ENCODE results near the gene GPR161.
A peak's percentile ranks its signal among the peaks of the same experiment; 100 is the strongest.
"Not testable (repeated sequence)": the region's sequence is repeated elsewhere in the genome, so short reads cannot be mapped to it uniquely, and the experiment has no call there.

Gene GPR161

GRCh38 chr1:168136709-168137514 lies at the start of gene GPR161:
TSS of gene GPR161 (minus strand) at chr1:168136930. CDS start at chr1:168104850, 32,080 bp downstream.
- Histone ChIP-seq H3K36me3 (ENCODE audit: control insufficient read depth, low read depth, low read length) (no peaks in the 10 kb centered on the region), H3K4me1 (ENCODE audit: control insufficient read depth, low read depth, low read length) (peaks cover 12% of the 10 kb centered on the region), H3K9me3 (ENCODE audit: control insufficient read depth, low read depth, low read length) (no peaks in the 10 kb centered on the region), H3K9ac (ENCODE audit: low read length) (peak within 1 kb of the TSS; percentile 78), H3K27me3 (ENCODE audit: control insufficient read depth, insufficient read depth, low read length) (peaks cover 31% of the 10 kb centered on the region), H3K4me3 (ENCODE audit: low read length) (peak within 1 kb of the TSS; percentile 95), H3K27ac (ENCODE audit: low read length) (no peak within 1 kb of the TSS)

- H3K9me3 ChIP-seq (ENCODE audit: control insufficient read depth, low read depth, low read length); H3K36me3 ChIP-seq (ENCODE audit: control insufficient read depth, low read depth, low read length); H3K27me3 ChIP-seq (ENCODE audit: control insufficient read depth, insufficient read depth, low read length); H3K9ac ChIP-seq (ENCODE audit: low read length); H3K4me3 ChIP-seq (ENCODE audit: low read length); H3K27ac ChIP-seq (ENCODE audit: low read length): not testable (repeated sequence)
- H3K4me1 ChIP-seq (ENCODE audit: control insufficient read depth, low read depth, low read length), result peaks cover 14% of the 10 kb centered on the region
Observed at GRCh38 chr1:168181063-168181720, 44.5 kb upstream of the GPR161 start.

GRCh38 chr1:168180148-168180524 lies 43.4 kb upstream of the GPR161 start:
- Histone ChIP-seq H3K27me3 (ENCODE audit: control insufficient read depth, insufficient read depth, low read length) (no peaks in the 10 kb centered on the region), H3K4me1 (ENCODE audit: control insufficient read depth, low read depth, low read length) (peaks cover 14% of the 10 kb centered on the region), H3K36me3 (ENCODE audit: control insufficient read depth, low read depth, low read length) (no peaks in the 10 kb centered on the region), H3K9me3 (ENCODE audit: control insufficient read depth, low read depth, low read length) (no peaks in the 10 kb centered on the region), H3K9ac (ENCODE audit: low read length) (peak overlapping the region; percentile 70), H3K4me3 (ENCODE audit: low read length) (peak overlapping the region; percentile 92), H3K27ac (ENCODE audit: low read length) (no peak overlapping the region)

- Histone ChIP-seq H3K27me3 (ENCODE audit: control insufficient read depth, insufficient read depth, low read length) (no peaks in the 10 kb centered on the region), H3K4me3 (ENCODE audit: low read length) (peak overlapping the region; percentile 92), H3K9ac (ENCODE audit: low read length) (peak overlapping the region; percentile 70), H3K36me3 (ENCODE audit: control insufficient read depth, low read depth, low read length) (no peaks in the 10 kb centered on the region), H3K9me3 (ENCODE audit: control insufficient read depth, low read depth, low read length) (no peaks in the 10 kb centered on the region), H3K4me1 (ENCODE audit: control insufficient read depth, low read depth, low read length) (peaks cover 14% of the 10 kb centered on the region), H3K27ac (ENCODE audit: low read length) (no peak overlapping the region)
Observed at GRCh38 chr1:168179438-168180147, 42.9 kb upstream of the GPR161 start.

GRCh38 chr1:168178638-168179437 lies 42.1 kb upstream of the GPR161 start, which contains the start of gene TIPRL:
TSS of gene TIPRL (plus strand) at chr1:168178962. CDS start at chr1:168179078, 116 bp downstream.
- peak within 1 kb of the TSS; percentile 70 for H3K9ac ChIP-seq (ENCODE audit: low read length)
- peaks cover 14% of the 10 kb centered on the region for H3K4me1 ChIP-seq (ENCODE audit: control insufficient read depth, low read depth, low read length)
- H3K4me3 ChIP-seq (ENCODE audit: low read length), result peak within 1 kb of the TSS; percentile 92
- H3K9me3 ChIP-seq (ENCODE audit: control insufficient read depth, low read depth, low read length), result no peaks in the 10 kb centered on the region
- H3K27ac ChIP-seq (ENCODE audit: low read length), result peak within 1 kb of the TSS; percentile 66
- no peaks in the 10 kb centered on the region for H3K36me3 ChIP-seq (ENCODE audit: control insufficient read depth, low read depth, low read length)
- no peaks in the 10 kb centered on the region for H3K27me3 ChIP-seq (ENCODE audit: control insufficient read depth, insufficient read depth, low read length)

GRCh38 chr1:168178227-168178637 lies 41.5 kb upstream of the GPR161 start:
- Histone ChIP-seq H3K27me3 (ENCODE audit: control insufficient read depth, insufficient read depth, low read length) (no peaks in the 10 kb centered on the region), H3K4me3 (ENCODE audit: low read length) (peak overlapping the region; percentile 92), H3K4me1 (ENCODE audit: control insufficient read depth, low read depth, low read length) (peaks cover 14% of the 10 kb centered on the region), H3K27ac (ENCODE audit: low read length) (peak overlapping the region; percentile 66), H3K9ac (ENCODE audit: low read length) (peak overlapping the region; percentile 50), H3K9me3 (ENCODE audit: control insufficient read depth, low read depth, low read length) (no peaks in the 10 kb centered on the region), H3K36me3 (ENCODE audit: control insufficient read depth, low read depth, low read length) (no peaks in the 10 kb centered on the region)

GRCh38 chr1:168172250-168172915 lies 35.7 kb upstream of the GPR161 start:
- no peak overlapping the region for H3K9ac ChIP-seq (ENCODE audit: low read length)
- H3K9me3 ChIP-seq (ENCODE audit: control insufficient read depth, low read depth, low read length), result no peaks in the 10 kb centered on the region
- H3K4me1 ChIP-seq (ENCODE audit: control insufficient read depth, low read depth, low read length), result no peaks in the 10 kb centered on the region
- H3K4me3 ChIP-seq (ENCODE audit: low read length), result no peak overlapping the region
- H3K27me3 ChIP-seq (ENCODE audit: control insufficient read depth, insufficient read depth, low read length), result no peaks in the 10 kb centered on the region
- no peaks in the 10 kb centered on the region for H3K36me3 ChIP-seq (ENCODE audit: control insufficient read depth, low read depth, low read length)
- H3K27ac ChIP-seq (ENCODE audit: low read length), result no peak overlapping the region

- H3K9ac ChIP-seq (ENCODE audit: low read length), result no peak overlapping the region
- no peaks in the 10 kb centered on the region for H3K4me1 ChIP-seq (ENCODE audit: control insufficient read depth, low read depth, low read length)
- no peak overlapping the region for H3K4me3 ChIP-seq (ENCODE audit: low read length)
- no peaks in the 10 kb centered on the region for H3K36me3 ChIP-seq (ENCODE audit: control insufficient read depth, low read depth, low read length)
- H3K27me3 ChIP-seq (ENCODE audit: control insufficient read depth, insufficient read depth, low read length), result no peaks in the 10 kb centered on the region
- no peaks in the 10 kb centered on the region for H3K9me3 ChIP-seq (ENCODE audit: control insufficient read depth, low read depth, low read length)
- H3K27ac ChIP-seq (ENCODE audit: low read length), result no peak overlapping the region
Observed at GRCh38 chr1:168170564-168171508, 34.1 kb upstream of the GPR161 start.

GRCh38 chr1:168167806-168168205 lies 31.1 kb upstream of the GPR161 start:
- no peaks in the 10 kb centered on the region for H3K9me3 ChIP-seq (ENCODE audit: control insufficient read depth, low read depth, low read length)
- H3K36me3 ChIP-seq (ENCODE audit: control insufficient read depth, low read depth, low read length), result no peaks in the 10 kb centered on the region
- H3K4me3 ChIP-seq (ENCODE audit: low read length), result no peak overlapping the region
- no peaks in the 10 kb centered on the region for H3K27me3 ChIP-seq (ENCODE audit: control insufficient read depth, insufficient read depth, low read length)
- H3K4me1 ChIP-seq (ENCODE audit: control insufficient read depth, low read depth, low read length), result no peaks in the 10 kb centered on the region
- no peak overlapping the region for H3K27ac ChIP-seq (ENCODE audit: low read length)
- H3K9ac ChIP-seq (ENCODE audit: low read length), result no peak overlapping the region

GRCh38 chr1:168164771-168165170 lies 28.0 kb upstream of the GPR161 start:
- no peaks in the 10 kb centered on the region for H3K36me3 ChIP-seq (ENCODE audit: control insufficient read depth, low read depth, low read length)
- no peaks in the 10 kb centered on the region for H3K9me3 ChIP-seq (ENCODE audit: control insufficient read depth, low read depth, low read length)
- H3K4me1 ChIP-seq (ENCODE audit: control insufficient read depth, low read depth, low read length), result no peaks in the 10 kb centered on the region
- no peaks in the 10 kb centered on the region for H3K27me3 ChIP-seq (ENCODE audit: control insufficient read depth, insufficient read depth, low read length)
- no peak overlapping the region for H3K4me3 ChIP-seq (ENCODE audit: low read length)
- H3K27ac ChIP-seq (ENCODE audit: low read length), result no peak overlapping the region
- H3K9ac ChIP-seq (ENCODE audit: low read length), result no peak overlapping the region
